Measurements from ENCODE around the gene DCAF12L1. TPM values are rescaled to one million over a fixed set of nuclear protein-coding genes. Genes with fewer than 3 reads are reported as not detected.

The DCAF12L1 gene
- total RNA-seq, 1 experiment from 2014 or later, result not detected

DNA sequence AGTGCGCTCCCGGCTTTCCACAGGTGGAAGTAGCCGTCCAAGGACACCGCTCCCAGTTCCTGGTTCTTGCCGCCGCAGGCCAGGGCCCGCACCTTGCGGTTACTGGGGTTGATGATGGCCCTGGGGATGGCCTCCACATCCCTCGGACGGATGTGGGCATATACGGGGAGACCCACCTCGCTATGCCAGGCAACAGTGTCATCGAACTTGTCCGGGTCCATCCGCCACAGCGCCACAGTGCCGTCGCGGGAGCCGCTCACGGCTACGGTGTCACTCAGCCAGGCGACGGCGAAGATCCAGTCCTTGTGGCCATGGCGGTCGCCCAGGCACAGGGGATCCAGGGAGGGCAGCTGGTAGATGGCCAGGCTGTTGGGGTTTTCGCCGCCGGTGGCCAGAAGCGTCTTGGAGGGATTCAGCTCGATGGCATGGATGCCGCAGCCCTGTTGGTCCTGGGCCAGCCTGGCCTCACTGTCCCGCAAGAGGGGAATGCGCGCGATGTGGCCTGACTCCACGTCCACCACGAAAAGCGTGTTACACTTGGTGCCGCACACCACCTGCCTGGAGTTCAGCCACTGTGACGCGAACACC lies 795 bp downstream of the DCAF12L1 start:
- H3K4me3 ChIP-seq (replicated peaks in 1 of 2; ENCODE audit: low read depth in 1 of 2, low read length in 2 of 2), result no peak overlapping the region
- H4K20me1 ChIP-seq (ENCODE audit: insufficient read depth), result no peaks in the 10 kb centered on the region
- ChIA-PET POLR2A (no interaction called here), CTCF (no interaction called here), RAD21 (ENCODE audit: low non-redundant PET in 1 of 2, low total read pairs in 2 of 2, uncharacterized antibody in 2 of 2, unreplicated experiment in 2 of 2) (no interaction called here)
- TF ChIP-seq, protein P1, sequence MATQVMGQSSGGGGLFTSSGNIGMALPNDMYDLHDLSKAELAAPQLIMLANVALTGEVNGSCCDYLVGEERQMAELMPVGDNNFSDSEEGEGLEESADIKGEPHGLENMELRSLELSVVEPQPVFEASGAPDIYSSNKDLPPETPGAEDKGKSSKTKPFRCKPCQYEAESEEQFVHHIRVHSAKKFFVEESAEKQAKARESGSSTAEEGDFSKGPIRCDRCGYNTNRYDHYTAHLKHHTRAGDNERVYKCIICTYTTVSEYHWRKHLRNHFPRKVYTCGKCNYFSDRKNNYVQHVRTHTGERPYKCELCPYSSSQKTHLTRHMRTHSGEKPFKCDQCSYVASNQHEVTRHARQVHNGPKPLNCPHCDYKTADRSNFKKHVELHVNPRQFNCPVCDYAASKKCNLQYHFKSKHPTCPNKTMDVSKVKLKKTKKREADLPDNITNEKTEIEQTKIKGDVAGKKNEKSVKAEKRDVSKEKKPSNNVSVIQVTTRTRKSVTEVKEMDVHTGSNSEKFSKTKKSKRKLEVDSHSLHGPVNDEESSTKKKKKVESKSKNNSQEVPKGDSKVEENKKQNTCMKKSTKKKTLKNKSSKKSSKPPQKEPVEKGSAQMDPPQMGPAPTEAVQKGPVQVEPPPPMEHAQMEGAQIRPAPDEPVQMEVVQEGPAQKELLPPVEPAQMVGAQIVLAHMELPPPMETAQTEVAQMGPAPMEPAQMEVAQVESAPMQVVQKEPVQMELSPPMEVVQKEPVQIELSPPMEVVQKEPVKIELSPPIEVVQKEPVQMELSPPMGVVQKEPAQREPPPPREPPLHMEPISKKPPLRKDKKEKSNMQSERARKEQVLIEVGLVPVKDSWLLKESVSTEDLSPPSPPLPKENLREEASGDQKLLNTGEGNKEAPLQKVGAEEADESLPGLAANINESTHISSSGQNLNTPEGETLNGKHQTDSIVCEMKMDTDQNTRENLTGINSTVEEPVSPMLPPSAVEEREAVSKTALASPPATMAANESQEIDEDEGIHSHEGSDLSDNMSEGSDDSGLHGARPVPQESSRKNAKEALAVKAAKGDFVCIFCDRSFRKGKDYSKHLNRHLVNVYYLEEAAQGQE (IDR thresholded peaks at IDR 0.05; ENCODE audit: low read depth), result no peak
- no peak for TF ChIP-seq SRF (IDR thresholded peaks at IDR 0.05; ENCODE audit: low read depth)
- no peak for TF ChIP-seq ZNF274 (IDR thresholded peaks at IDR 0.05; ENCODE audit: low read depth, low read length)
- TF ChIP-seq ZFX (IDR thresholded peaks at IDR 0.05), result no peak
- no peak for TF ChIP-seq POLR2A (IDR thresholded peaks at IDR 0.05; ENCODE audit: borderline replicate concordance, extremely low read depth, insufficient read depth, insufficient read length)
- no peak for TF ChIP-seq EZH2phosphoT487 (IDR thresholded peaks at IDR 0.05; ENCODE audit: borderline replicate concordance)
- TF ChIP-seq POLR2AphosphoS5 (IDR thresholded peaks at IDR 0.05; ENCODE audit: low read depth, low read length), result no peak
- no peak for TF ChIP-seq MAX (IDR thresholded peaks at IDR 0.05)
- TF ChIP-seq ELF1 (IDR thresholded peaks at IDR 0.05; ENCODE audit: borderline replicate concordance, low read depth), result no peak
- no peak for TF ChIP-seq CBX3 (IDR thresholded peaks at IDR 0.05; ENCODE audit: low read depth)
- no peak for ATAC-seq
- H3K9ac ChIP-seq (ENCODE audit: low read length), result no peak overlapping the region
- no peaks in the 10 kb centered on the region for H3K4me1 ChIP-seq (ENCODE audit: control insufficient read depth in 1 of 2, insufficient read depth in 2 of 2, low read length in 2 of 2)
- no peaks in the 10 kb centered on the region for H3K79me2 ChIP-seq (ENCODE audit: insufficient read depth, low read length)
- no peaks in the 10 kb centered on the region for H3K36me3 ChIP-seq (ENCODE audit: control insufficient read depth in 1 of 2, insufficient read depth in 2 of 2, low read length in 2 of 2)
- H2AFZ ChIP-seq (ENCODE audit: low read depth, low read length, poor library complexity, severe bottlenecking), result no peak overlapping the region
- no peaks in the 10 kb centered on the region for H3K27me3 ChIP-seq (ENCODE audit: insufficient read depth, low read length)
- no peaks in the 10 kb centered on the region for H3K9me3 ChIP-seq (ENCODE audit: control insufficient read depth in 1 of 2, insufficient read depth in 1 of 2, low read depth in 1 of 2, low read length in 2 of 2)
- no peaks in the 10 kb centered on the region for H3K9me2 ChIP-seq (ENCODE audit: insufficient read depth)
- H3K4me2 ChIP-seq (ENCODE audit: low read length), result no peak overlapping the region
- no TSS peak for BruUV-seq (replicated peaks)
- intact Hi-C loops (cut with micrococcal nuclease), result no loop called here
- DNase-seq (ENCODE audit: low read depth, low spot score), result no peak
- H3K27ac ChIP-seq (ENCODE audit: low read depth, low read length), result no peak overlapping the region

Data from HCT116 (cell line).